Measurements from ENCODE around the gene SOS2. TPM values are rescaled to one million over a fixed set of nuclear protein-coding genes. Genes with fewer than 3 reads are reported as not detected.

Gene SOS2
- total RNA-seq, 1 experiment from 2014 or later, result 11.7 TPM

DNA sequence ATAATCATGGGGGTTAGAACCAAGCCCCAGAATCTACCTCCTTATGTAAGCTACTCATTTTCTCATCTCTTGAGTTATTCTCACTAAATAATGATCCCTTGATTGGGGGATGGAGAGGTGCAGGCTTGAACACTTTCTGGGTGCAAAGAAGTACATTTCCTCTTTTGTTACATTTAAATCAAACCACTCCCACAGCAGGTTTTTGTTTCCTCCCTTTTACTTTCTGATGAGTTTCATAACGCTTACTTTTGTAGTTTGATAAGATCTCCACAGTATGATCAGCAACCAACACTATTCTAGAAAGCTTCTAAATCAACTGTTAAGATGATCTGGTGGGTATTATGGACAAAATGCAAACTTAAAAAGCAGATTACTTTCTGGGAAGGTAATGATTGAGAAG, 135.5 kb downstream of the SOS2 start (continued):
- TF ChIP-seq, protein P1, sequence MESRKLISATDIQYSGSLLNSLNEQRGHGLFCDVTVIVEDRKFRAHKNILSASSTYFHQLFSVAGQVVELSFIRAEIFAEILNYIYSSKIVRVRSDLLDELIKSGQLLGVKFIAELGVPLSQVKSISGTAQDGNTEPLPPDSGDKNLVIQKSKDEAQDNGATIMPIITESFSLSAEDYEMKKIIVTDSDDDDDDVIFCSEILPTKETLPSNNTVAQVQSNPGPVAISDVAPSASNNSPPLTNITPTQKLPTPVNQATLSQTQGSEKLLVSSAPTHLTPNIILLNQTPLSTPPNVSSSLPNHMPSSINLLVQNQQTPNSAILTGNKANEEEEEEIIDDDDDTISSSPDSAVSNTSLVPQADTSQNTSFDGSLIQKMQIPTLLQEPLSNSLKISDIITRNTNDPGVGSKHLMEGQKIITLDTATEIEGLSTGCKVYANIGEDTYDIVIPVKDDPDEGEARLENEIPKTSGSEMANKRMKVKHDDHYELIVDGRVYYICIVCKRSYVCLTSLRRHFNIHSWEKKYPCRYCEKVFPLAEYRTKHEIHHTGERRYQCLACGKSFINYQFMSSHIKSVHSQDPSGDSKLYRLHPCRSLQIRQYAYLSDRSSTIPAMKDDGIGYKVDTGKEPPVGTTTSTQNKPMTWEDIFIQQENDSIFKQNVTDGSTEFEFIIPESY (IDR thresholded peaks at IDR 0.05; ENCODE audit: extremely low read depth, insufficient replicate concordance, low read length), result no peak
- no peak for TF ChIP-seq ZFX (IDR thresholded peaks at IDR 0.05)
- TF ChIP-seq, protein P2, sequence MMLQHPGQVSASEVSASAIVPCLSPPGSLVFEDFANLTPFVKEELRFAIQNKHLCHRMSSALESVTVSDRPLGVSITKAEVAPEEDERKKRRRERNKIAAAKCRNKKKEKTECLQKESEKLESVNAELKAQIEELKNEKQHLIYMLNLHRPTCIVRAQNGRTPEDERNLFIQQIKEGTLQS (IDR thresholded peaks at IDR 0.05), result no peak

DNA sequence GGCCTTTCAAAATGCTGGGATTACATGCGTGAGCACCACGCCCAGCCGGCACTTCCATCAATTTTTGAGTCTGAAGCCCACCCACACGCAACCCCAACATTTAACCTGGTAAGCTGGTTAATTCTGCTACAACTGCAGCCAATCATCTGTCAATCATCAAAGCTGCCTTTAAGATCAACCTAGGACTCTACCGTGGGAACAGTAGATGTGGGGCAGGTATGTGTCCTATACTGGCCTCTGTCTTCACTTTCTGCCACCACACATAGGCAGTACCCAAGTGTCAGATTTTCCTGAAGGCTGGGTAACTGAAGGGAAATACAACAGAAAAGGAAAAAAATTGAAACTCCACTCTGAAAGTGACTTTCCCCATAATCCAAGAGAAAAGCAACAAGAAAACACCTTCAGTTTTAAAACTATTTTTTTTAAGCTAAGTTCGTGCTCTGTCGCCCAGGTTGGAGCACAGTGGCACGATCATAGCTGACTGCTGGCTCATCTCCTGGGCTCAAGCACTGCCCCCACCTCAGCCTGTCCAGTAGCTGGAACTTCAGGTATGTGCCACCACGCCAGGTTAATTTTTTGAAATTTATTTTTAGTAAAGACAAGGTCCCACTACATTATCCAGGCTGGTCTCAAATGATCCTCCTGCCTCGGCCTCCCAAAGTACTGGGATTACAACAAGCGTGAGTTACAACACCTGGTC, 137.2 kb downstream of the SOS2 start:
- Histone ChIP-seq H3K4me1 (ENCODE audit: control insufficient read depth in 1 of 2, insufficient read depth in 2 of 2, low read length in 2 of 2) (peaks cover 3% of the 10 kb centered on the region in 2 experiments), H3K9ac (ENCODE audit: low read length) (no peak overlapping the region), H3K4me2 (ENCODE audit: low read length) (no peak overlapping the region), H3K4me3 (replicated peaks in 1 of 2; ENCODE audit: low read depth in 1 of 2, low read length in 2 of 2) (no peak overlapping the region), H2AFZ (ENCODE audit: low read depth, low read length, poor library complexity, severe bottlenecking) (no peak overlapping the region), H3K27ac (ENCODE audit: low read depth, low read length) (no peak overlapping the region), H3K79me2 (ENCODE audit: insufficient read depth, low read length) (no peaks in the 10 kb centered on the region), H3K9me2 (ENCODE audit: insufficient read depth) (no peaks in the 10 kb centered on the region), H3K36me3 (ENCODE audit: control insufficient read depth in 1 of 2, insufficient read depth in 2 of 2, low read length in 2 of 2) (no peaks in the 10 kb centered on the region), H3K27me3 (ENCODE audit: insufficient read depth, low read length) (no peaks in the 10 kb centered on the region), H3K9me3 (ENCODE audit: control insufficient read depth in 1 of 2, insufficient read depth in 1 of 2, low read depth in 1 of 2, low read length in 2 of 2) (no peaks in the 10 kb centered on the region), H4K20me1 (ENCODE audit: insufficient read depth) (no peaks in the 10 kb centered on the region)
- BruUV-seq (replicated peaks), result no TSS peak
- intact Hi-C loops (cut with micrococcal nuclease), result no loop called here
- POLR2A ChIA-PET, result no interaction called here
- ATAC-seq (no peak), DNase-seq (ENCODE audit: low read depth, low spot score) (no peak)
- CTCF ChIA-PET, result no interaction called here
- RAD21 ChIA-PET (ENCODE audit: low non-redundant PET in 1 of 2, low total read pairs in 2 of 2, uncharacterized antibody in 2 of 2, unreplicated experiment in 2 of 2), result no interaction called here
- TF ChIP-seq, protein P2 (IDR thresholded peaks at IDR 0.05), result no peak
- TF ChIP-seq FOSL1 (IDR thresholded peaks at IDR 0.05; ENCODE audit: low read depth) (no peak), ZFX (IDR thresholded peaks at IDR 0.05) (no peak), POLR2A (IDR thresholded peaks at IDR 0.05; ENCODE audit: borderline replicate concordance, extremely low read depth, insufficient read depth, insufficient read length) (no peak), ELF1 (IDR thresholded peaks at IDR 0.05; ENCODE audit: borderline replicate concordance, low read depth) (no peak), JUND (IDR thresholded peaks at IDR 0.05) (no peak), TCF7L2 (IDR thresholded peaks at IDR 0.05; ENCODE audit: borderline replicate concordance, extremely low read depth, insufficient read depth, insufficient read length) (no peak), EZH2 (IDR thresholded peaks at IDR 0.05) (no peak)
- TF ChIP-seq, protein P1 (IDR thresholded peaks at IDR 0.05; ENCODE audit: extremely low read depth, insufficient replicate concordance, low read length), result no peak
- TF ChIP-seq, protein P3, sequence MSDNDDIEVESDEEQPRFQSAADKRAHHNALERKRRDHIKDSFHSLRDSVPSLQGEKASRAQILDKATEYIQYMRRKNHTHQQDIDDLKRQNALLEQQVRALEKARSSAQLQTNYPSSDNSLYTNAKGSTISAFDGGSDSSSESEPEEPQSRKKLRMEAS (IDR thresholded peaks at IDR 0.05), result no peak
- TF ChIP-seq, protein P4, sequence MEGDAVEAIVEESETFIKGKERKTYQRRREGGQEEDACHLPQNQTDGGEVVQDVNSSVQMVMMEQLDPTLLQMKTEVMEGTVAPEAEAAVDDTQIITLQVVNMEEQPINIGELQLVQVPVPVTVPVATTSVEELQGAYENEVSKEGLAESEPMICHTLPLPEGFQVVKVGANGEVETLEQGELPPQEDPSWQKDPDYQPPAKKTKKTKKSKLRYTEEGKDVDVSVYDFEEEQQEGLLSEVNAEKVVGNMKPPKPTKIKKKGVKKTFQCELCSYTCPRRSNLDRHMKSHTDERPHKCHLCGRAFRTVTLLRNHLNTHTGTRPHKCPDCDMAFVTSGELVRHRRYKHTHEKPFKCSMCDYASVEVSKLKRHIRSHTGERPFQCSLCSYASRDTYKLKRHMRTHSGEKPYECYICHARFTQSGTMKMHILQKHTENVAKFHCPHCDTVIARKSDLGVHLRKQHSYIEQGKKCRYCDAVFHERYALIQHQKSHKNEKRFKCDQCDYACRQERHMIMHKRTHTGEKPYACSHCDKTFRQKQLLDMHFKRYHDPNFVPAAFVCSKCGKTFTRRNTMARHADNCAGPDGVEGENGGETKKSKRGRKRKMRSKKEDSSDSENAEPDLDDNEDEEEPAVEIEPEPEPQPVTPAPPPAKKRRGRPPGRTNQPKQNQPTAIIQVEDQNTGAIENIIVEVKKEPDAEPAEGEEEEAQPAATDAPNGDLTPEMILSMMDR (IDR thresholded peaks at IDR 0.05 in 2 of 3, conservative IDR thresholded peaks at IDR 0.05 in 1 of 3; ENCODE audit: borderline replicate concordance in 1 of 3, insufficient read depth in 1 of 3, low read depth in 2 of 3, low read length in 2 of 3), result no peak
- TF ChIP-seq, protein P5, sequence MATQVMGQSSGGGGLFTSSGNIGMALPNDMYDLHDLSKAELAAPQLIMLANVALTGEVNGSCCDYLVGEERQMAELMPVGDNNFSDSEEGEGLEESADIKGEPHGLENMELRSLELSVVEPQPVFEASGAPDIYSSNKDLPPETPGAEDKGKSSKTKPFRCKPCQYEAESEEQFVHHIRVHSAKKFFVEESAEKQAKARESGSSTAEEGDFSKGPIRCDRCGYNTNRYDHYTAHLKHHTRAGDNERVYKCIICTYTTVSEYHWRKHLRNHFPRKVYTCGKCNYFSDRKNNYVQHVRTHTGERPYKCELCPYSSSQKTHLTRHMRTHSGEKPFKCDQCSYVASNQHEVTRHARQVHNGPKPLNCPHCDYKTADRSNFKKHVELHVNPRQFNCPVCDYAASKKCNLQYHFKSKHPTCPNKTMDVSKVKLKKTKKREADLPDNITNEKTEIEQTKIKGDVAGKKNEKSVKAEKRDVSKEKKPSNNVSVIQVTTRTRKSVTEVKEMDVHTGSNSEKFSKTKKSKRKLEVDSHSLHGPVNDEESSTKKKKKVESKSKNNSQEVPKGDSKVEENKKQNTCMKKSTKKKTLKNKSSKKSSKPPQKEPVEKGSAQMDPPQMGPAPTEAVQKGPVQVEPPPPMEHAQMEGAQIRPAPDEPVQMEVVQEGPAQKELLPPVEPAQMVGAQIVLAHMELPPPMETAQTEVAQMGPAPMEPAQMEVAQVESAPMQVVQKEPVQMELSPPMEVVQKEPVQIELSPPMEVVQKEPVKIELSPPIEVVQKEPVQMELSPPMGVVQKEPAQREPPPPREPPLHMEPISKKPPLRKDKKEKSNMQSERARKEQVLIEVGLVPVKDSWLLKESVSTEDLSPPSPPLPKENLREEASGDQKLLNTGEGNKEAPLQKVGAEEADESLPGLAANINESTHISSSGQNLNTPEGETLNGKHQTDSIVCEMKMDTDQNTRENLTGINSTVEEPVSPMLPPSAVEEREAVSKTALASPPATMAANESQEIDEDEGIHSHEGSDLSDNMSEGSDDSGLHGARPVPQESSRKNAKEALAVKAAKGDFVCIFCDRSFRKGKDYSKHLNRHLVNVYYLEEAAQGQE (IDR thresholded peaks at IDR 0.05; ENCODE audit: low read depth), result no peak

Measured in HCT116 (cell line).